HG03378 (cell line): Measurements from ENCODE around the gene PNLIPRP2.

Experiments
- ATAC-seq: cut with Tn5 transposase; IDR thresholded peaks from one replicate; pipeline ENCODE4 v1.9.1; 2021; ENCODE audit warnings: mild to moderate bottlenecking, moderate library complexity; ENCODE audit not compliant: unreplicated experiment

Gene PNLIPRP2

DNA sequence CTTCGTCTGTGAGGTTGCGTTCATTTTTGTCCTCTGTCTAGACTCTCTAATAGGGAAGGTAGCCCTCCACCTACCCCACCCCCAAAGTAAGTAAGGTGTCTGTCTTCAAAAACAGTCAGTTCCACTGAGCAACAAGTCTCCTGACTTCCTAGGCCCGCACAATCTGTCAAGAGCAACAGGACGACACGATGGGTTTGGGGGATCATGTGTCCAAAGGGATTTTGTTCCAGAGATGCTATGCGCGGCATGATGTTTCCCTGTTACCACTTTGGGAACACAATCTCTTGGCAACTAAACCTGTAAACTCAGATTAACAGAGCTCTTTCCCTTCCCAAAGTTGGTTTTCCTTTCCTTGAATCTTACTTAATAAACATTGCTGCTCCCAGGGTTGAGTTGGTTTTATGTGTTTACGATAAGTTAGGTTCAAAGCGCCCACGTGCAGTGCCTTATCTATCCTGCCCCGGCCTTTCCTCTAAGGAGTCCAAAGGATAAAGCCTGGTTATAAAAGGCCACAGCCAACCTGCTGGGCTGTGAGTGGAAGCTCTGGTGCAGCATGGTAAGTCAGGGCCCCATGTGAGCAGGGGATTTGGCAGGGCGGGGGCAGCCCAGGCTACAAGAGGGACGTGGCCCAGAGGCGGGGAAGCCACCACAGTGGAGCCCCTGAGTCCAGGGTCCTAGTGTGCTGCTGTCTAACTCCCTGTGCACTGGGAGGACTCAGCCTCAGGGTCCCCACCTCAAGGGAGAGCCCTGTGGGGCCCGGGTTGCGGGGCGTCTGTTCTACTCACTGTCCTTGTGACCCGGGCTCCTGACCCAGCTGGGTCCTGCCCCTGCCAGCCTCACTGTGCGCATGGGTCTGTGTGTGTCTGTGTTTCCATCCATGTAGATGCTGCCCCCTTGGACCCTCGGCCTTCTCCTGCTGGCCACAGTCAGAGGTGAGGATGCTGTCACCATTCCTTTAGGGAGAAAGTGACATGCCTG lies at the start of gene PNLIPRP2:
PNLIPRP2 (plus strand) TSS at position 531 of the 978 bp plus-strand sequence.
- no peak for ATAC-seq

DNA sequence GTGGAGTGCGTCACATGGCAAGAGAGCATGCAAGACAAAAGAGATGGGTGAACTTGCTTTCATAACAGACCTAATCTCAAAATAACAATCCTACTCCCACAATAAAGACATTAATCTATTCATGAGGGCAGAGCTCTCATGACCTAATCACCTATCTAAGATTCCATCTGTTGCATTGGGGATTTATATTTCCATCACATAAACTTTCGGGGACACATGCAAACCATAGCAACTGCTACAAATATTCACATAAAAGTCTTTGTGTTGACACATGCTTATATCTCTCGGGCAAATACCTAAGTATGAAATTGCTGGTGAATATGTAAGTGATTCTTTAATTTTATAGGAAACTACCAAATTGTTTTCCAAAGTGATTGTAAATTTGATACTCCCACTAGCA lies 46.0 kb upstream of the PNLIPRP2 start:
- no peak for ATAC-seq

DNA sequence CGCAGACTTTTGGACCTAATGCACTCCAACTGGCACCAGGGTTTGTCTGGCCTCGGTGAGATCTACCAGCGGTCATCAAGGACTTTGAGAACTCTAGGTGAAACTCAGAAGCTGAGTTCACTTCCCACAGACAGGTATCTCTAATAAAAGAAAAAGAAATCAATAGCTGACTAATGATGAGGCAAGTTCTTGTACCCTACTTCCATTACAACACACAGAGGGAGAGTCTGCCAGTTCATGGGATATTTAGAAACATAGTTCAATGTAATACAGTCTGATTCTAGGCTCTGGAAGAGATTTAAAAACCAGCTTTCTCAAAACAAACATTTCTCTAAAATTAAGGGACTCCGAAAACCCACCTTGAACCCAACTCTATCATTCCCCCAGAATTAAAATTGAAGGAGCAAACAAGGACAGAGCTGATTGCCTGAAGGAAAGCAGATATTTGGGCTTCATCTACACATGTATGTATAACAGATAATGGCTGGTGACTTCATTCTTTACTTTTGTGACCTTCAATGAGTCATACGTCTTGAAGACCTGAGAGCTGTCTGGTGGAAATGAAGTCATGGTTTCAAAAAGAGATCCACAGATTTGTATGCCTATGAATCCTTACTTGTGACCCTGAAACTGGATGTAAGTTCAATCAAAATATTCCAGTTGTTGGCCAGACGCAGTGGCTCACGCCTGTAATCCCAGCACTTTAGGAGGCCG lies 32.7 kb upstream of the PNLIPRP2 start:
- ATAC-seq, result no peak

DNA sequence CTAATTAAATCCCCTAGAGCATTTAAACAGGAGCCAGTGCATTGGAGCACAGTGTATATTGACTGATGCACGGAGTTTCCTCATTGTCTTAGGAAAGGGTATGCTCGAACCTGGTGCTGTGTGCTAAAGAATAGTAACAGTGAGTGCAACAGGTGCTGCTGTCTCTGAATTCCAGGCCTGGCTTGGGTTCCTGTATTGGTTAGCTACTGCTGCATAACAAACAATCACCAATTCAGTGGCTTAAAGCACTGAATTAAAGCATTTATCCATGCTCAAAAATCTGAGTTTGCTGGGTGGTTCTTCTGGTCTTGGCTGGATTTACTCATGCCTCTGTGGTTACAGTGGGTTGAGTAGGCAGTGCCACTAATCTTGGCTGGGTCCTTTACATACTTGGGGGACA lies 31.8 kb upstream of the PNLIPRP2 start:
- ATAC-seq, result no peak

DNA sequence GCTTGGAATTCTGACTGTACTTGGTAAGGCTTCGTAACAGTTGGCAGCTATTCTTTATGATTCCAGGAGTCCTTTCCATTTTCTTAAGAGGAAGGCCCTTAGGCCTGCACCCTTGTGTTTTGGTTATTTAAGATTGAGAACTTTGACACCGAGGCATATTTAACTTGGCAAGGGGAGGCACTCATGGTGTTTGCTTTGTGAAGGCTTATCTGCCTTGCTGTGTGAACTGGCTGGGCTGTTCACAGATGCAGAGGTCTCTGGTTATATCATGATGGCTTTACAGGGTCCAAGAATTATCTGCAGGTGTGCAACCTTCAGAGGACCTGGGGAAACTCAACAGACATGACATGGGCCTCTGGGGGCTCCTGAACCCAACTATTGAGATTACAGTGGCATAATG lies 30.8 kb upstream of the PNLIPRP2 start:
- no peak for ATAC-seq

DNA sequence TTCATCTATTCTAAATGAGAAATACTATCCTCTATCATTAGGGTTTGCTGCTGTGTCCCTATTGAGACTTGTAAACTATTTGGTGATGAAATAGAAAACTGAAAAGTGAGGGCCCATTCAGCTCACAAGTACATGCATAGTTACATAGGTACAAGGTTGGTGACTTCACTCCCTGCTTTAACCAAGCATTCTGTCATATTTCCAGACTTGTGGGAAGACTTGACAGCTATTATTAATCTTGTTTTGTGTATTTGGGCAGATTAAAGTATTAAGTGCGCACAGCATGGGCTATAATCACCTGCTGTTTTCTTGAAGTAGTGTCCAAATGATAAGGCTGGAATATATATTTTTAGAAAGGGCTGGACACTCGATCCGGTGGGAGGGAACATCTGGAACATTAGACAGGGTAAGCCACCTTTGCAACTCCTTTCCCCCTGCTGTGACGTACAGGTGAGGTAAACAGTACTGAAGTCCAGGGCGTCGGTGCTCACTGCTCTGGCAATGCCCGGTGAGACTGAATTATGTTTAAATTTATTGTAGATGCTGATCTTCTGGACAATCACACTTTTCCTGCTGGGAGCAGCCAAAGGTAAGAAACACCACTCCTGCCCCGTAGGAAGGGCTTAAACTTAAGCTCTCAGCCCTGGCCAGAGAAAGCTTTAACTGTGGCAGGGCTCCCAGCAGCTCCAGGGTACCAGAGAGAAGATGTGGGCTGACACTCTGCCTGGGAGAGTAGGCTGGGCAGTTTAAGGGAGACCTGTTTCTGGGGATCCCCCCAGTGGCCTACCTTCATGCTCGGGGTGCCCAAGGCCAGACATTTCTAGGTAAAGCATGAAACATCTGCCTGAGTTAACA lies 29.9 kb upstream of the PNLIPRP2 start, which contains the start of gene PNLIPRP1:
PNLIPRP1 (plus strand) TSS at position 370 of the 855 bp plus-strand sequence; CDS start at position 541, 171 bp downstream.
- ATAC-seq, result no peak

DNA sequence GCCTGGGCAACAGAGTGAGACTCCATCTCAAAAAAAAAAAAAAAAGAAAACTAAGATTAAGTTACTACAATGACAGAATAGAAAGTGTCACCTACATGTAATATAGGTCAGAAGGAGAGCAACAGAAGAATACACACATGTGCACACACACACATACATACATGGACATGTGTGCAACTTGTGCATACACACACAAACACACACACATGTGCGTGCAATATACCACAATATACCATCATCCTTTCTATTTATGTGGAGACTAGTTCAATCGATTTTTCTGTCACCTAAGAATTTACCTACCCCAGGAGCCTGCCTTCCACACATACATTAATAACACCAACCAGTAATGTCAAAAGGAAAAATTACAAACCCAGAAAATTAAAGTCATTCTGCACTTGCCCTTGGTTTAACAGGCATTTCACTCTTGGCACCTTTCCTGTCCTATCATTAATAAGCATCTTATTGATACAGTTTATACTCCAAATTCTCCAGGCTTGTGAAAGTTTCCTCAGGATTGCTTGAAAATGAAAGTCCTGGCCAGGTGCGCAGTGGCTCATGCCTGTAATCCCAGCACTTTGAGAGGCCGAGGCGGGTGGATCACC lies 27.5 kb upstream of the PNLIPRP2 start:
- ATAC-seq, result no peak

DNA sequence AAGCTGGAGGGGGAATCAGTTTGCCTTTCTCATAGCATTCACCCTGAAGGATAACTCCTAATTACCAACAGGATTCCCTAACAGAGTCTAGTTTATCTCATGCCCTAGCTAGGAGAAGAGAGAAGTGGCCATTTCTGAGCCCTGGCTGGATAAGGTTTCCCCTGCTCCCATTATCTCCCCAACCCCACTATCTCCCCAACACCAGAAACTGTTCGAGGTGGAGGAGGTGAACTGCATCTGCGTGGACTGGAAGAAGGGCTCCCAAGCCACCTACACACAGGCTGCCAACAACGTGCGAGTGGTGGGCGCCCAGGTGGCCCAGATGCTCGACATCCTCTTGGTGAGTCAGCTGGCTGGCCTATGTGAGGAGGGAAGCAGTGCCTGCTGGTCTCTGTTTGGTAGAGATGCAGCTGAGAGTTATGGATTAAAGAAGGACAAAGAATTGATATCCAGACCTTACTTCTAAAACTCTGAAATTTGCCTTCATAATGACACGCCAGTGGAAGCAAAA lies 26.2 kb upstream of the PNLIPRP2 start:
- ATAC-seq, result no peak

DNA sequence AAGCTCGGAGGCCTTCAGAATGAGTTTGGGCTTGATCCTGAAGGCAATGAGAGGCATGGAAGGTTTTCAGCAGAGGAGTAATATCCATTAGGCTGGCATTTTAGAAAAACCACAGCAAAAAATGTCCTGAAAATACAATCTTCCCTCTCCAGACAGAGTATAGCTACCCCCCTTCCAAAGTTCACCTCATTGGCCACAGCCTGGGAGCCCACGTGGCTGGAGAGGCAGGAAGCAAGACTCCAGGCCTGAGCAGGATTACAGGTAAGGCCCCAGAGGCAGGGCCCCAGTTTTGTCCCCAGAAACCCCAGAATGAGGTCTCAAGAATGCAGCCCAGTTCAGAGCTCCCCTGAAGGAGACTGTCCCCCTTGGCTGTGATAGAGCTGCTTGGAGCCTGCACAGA lies 24.7 kb upstream of the PNLIPRP2 start:
- no peak for ATAC-seq

DNA sequence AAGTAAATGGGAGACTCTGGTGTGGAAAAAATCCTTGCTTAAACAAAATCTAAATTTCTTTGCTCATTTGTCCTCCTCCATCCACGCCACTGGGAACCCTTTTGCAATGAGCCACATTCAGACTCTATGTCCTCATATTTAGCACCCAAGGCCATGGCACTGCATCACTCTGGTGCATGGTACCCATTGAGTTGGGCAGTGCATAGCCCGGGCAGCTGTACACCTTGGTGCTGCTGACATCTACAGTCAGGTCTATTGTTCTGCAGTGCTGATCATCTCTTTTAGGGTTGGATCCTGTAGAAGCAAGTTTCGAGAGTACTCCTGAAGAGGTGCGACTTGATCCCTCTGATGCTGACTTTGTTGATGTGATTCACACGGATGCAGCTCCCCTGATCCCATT lies 23.2 kb upstream of the PNLIPRP2 start:
- no peak for ATAC-seq

DNA sequence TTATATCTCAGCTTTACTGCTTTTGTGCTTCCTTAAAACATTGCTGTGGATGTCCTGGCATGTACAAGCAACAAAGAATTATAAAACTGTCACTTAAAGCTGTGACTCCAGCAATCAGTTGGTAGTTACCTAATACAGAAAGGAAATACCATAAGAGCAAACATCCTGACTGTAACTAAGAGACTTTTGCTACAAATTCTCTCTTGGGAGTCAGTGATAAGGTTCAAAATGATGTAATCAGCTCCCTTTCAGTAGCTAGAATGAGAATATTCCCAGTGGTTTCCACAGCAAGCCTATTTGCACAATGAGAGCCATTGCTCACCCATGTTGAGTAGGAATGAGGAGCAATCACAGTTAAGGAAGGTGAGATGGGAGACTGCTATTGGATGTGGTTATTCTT lies 22.4 kb upstream of the PNLIPRP2 start:
- ATAC-seq, result no peak

DNA sequence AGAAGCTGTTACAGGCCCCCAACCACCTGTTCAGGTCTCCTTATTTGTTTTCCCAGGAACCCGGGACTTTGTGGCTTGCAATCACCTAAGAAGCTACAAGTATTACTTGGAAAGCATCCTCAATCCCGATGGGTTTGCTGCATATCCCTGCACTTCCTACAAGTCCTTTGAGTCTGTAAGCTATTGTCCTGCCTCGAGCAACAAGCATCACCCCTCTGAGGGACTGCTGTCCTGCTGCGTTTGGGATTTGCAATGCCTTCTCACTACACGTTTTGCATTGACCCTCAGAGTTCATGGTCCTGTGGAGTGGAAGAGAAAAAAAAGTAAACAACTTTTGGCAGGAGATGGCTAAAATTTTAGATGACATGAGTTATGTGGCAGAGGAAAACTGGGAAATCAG lies 20.8 kb upstream of the PNLIPRP2 start:
- no peak for ATAC-seq

DNA sequence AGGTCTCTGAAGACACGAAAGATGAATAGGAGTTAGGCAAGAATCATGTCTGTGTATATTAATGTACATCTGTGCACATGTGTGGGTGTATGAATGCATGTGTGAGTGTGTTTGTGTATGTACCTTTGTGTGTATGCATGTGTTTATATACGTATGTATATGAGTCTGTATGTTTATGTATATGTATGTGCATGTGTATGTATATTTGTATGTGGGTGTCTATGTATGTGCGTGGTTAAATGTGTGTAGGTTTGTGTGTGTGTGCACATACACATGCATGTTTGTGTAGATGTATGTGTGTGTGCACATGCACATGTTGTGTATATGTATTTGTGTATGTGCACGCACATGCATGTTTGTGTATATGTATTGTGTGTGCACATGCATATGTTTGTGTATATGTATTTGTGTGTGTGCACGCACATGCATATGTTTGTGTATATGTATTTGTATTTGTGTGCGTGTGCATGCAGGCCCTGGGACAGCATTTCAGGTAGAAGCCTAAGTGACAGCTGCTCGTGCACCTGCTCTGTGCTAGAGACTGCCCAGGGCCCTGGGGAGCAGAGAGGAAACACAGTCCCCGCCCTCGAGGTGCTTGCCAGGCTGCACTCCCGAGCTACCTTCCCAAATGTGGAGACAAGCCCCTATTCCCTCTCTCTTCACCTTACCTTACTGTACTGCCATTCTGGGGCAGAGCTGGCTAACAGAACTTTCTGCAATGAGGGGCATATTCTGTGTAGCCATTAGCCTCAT lies 17.9 kb upstream of the PNLIPRP2 start:
- ATAC-seq, result no peak

DNA sequence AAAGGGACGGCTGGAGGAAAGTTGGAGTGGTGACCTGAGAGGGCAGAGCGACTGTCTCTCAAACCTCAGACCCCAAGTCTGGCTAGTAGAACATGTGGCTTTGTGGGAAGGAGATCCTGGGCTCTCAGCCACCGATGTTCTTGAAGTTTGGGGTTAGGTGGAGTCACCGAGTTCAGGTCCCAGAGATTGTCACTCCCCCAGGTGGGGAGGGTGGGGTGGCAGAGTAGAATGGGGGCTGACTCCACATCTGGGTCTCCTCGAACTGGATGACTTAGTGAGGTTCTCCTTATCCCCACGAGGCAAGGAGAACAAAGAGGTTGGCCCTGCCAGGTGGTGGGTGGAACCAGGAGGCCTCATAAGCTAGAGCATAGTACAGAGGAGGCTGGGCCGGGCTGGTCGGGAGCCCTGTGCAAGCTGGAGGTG lies 14.7 kb upstream of the PNLIPRP2 start:
- no peak for ATAC-seq

DNA sequence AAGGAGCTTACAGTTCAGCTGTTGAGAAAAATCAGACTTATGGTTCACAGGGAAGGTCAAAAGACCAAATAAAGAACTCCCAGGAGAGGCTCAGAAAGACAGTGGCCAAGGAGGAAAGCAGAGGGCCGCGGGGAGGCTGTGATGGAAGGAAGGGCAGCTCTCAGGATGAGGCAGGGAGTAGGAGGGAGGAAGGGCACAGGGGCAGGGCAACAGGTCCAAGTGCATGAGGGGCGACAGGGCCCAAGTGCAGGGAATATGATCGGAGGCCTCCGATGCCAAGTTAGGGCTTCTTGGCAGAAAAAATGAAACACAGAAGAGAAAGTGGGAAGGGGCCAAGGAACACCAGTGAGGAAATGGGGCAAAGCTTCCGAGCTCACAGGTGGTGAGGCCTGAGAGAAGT lies 13.4 kb upstream of the PNLIPRP2 start:
- ATAC-seq, result no peak

DNA sequence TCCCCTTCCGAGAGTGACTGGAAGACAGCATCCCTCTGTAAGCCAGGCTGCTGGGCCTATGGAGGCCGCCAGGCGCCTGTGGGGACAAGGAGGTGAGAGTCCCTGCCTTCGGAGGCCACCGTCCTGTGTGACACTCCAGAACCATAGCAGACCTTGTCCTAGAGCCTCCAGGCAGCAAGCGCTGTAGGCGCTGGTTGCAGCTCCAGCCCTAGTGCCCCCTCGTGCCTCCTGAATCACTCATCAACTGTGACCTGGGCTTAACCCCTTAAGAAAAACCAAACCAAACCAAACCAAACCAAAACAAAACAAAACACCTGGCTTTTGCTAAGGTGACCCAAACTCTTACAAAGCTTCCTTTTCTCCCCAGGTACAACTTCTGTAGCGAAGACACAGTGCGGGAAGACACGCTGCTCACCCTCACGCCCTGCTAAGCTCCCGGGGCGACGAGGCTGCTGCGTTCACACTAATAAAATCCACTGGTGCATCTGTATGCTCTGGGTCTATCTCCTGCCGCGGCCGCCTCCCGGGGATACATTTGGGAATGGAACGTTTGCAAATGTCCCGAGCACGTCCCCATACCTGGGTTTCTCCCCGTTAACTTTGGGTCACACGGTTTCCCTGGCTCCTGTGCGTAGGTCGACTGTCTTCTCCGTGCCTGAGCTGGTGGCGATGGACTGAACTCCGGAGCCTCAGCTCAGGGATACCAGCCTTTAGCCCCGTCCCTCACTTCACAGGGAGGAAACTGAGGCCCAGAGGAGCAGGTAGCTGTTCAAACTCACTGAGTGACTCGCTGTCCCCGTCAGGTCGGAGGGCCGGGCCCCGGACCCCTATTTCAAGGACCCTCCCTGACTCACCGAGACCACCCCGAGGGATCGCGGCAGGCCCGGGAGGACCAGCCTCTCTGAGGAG lies 11.8 kb upstream of the PNLIPRP2 start:
- ATAC-seq, result no peak

DNA sequence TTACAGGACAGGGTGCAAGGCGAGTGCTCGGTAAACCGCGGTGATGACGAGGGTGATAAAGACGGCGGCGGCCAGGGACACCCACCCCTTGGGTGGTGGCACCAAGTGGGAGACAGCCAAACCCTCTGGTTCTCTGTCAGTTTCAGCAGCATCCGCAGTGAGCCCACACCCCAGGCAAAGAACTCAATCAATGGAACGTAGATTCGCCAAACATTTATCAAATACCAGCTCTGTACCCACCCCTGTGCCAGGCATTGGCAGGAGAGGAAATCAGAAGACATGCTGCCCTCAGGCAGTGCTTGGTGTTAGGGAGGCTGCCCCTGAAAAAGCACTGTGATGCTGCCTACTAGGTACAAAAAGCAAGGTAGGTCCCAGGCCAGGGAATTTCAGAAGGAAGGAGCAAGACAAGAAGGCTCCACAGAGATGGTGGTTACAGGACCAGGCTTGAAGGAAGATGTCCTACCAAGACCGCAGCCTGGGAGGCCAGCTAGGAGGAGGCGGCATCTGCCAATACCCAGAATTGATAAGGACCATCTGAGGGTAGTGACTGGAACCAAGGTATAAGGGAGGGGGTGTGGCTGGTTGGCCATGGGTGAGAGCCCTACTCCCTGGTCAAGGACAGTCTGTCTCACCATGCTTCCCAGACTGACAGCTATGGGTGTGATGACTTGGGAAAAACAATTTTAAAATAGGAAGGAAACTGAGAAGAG lies 10.2 kb upstream of the PNLIPRP2 start:
- ATAC-seq, result no peak

DNA sequence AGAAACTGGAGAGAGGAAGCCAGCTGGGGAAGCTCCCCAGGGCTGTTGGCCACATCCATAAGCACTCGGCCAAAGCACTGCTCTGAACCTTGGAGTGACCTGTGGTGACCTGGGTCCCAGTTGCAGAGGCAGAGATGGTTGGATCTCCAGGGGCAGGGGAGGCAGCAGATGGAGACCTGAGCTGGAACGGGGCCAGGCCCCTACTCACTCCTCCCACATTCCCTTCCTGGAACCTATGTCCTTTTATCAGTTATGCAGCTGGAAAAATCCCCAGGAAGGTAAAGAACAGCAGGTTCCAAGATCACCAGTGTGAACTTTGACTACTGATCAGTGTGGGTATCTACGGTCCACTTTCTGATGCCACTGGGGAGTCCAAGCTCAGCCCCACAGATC lies 9.6 kb upstream of the PNLIPRP2 start:
- ATAC-seq, result no peak
